ENCODE results near the gene ZNF185. TPM values are rescaled to one million over a fixed set of nuclear protein-coding genes. Genes with fewer than 3 reads are reported as not detected.
A peak's percentile ranks its signal among the peaks of the same experiment; 100 is the strongest.

Gene ZNF185
- 0.37 and 0.81 TPM in 2 replicates for total RNA-seq (2013; cell fraction: nucleolus; rRNA removed)
- total RNA-seq (2014; rRNA removed), result 0.56 and 0.71 TPM in 2 replicates
- total RNA-seq (2014; rRNA removed; fragmentation: Illumina TruSeq; extraction: Trizol), result 0.54 and 0.55 TPM in 2 replicates
- 0.51 and 0.69 TPM in 2 replicates for total RNA-seq (2021)
- 0.35 TPM for polyA plus RNA-seq (2011; ENCODE audit: low read depth)
- 1.3 and 1.6 TPM in 2 replicates for polyA plus RNA-seq (2011; rRNA removed)
- polyA plus RNA-seq (2011; cell fraction: cytosol; rRNA removed), result 1.0 and 1.2 TPM in 2 replicates
- polyA plus RNA-seq (2011; cell fraction: nucleus; rRNA removed), result 1.1 and 1.3 TPM in 2 replicates
- 0.32 and 0.58 TPM in 2 replicates for polyA plus RNA-seq (2012)
- 0.46 and 0.85 TPM in 2 replicates for polyA plus RNA-seq (2014; fragmentation: Illumina TruSeq; extraction: Trizol)
- polyA plus RNA-seq (2014; fragmentation: Nextera tagmentation; extraction: Ambion mirVana), result under 1 TPM; 0.23 to 0.27 TPM
- polyA plus RNA-seq (2014; rRNA removed), result 0.51 and 0.74 TPM in 2 replicates
- under 1 TPM; 0.71 to 0.97 TPM for polyA plus RNA-seq (2016; fragmentation: Nextera tagmentation; extraction: Ambion mirVana)
- polyA minus RNA-seq (2011; rRNA and poly(A)+ RNA removed), result 0.93 and 1.2 TPM in 2 replicates
- polyA minus RNA-seq (2011; cell fraction: cytosol; rRNA and poly(A)+ RNA removed), result 0.27 and 0.62 TPM in 2 replicates
- 0.24 and 0.38 TPM in 2 replicates for polyA minus RNA-seq (2011; cell fraction: nucleus; rRNA and poly(A)+ RNA removed)
- percentile 26 among the genes with signal in this experiment for Bru-seq, nascent RNA
- BruChase-seq, experiment 1, labeled RNA remaining after a 6-hour chase, result percentile 19 among the genes with signal in this experiment
- BruChase-seq, experiment 2, labeled RNA remaining after a 2-hour chase, result percentile 16 among the genes with signal in this experiment
- long read RNA-seq, experiment 1, result 0 reads
- long read RNA-seq, experiment 2, result 0 reads

GRCh38 chrX:152897222-152898131, at the start of gene ZNF185:
TSS of gene ZNF185 (plus strand) at chrX:152898067. CDS start at chrX:152914490, 16,423 bp downstream.
- no peak within 1 kb of the TSS for H3K9ac ChIP-seq (ENCODE audit: control insufficient read depth, insufficient read depth, low read length)
- no peak for ATAC-seq
- no peaks in the 10 kb centered on the region for H3K79me2 ChIP-seq (ENCODE audit: control insufficient read depth, insufficient read depth, low read length)
- H3K4me3 ChIP-seq, result no peak within 1 kb of the TSS
- no peak for DNase-seq (ENCODE audit: low read depth, low spot score)
- H3K4me2 ChIP-seq (ENCODE audit: control insufficient read depth, insufficient read depth), result no peak within 1 kb of the TSS
- no peaks in the 10 kb centered on the region; a peak in 1 of 4 replicates for H3K27me3 ChIP-seq (replicated peaks in 1 of 2; ENCODE audit: control insufficient read depth in 2 of 2, insufficient read depth in 2 of 2, low read length in 1 of 2)
- TF ChIP-seq ETV6 (conservative IDR thresholded peaks at IDR 0.05 in 1 of 2, IDR thresholded peaks at IDR 0.05 in 1 of 2; ENCODE audit: borderline replicate concordance in 1 of 2, low read depth in 1 of 2) (no peak), KLF5 (IDR thresholded peaks at IDR 0.05; ENCODE audit: partially characterized antibody) (no peak), RUNX3 (IDR thresholded peaks at IDR 0.05; ENCODE audit: low read length) (no peak), NFXL1 (IDR thresholded peaks at IDR 0.05; ENCODE audit: borderline replicate concordance) (no peak), SMAD5 (IDR thresholded peaks at IDR 0.05; ENCODE audit: low read depth) (no peak), NKRF (conservative IDR thresholded peaks at IDR 0.05) (no peak), KDM1A (IDR thresholded peaks at IDR 0.05; ENCODE audit: borderline replicate concordance) (no peak), LARP7 (IDR thresholded peaks at IDR 0.05) (no peak), SIX5 (IDR thresholded peaks at IDR 0.05; ENCODE audit: low read depth, low read length, severe bottlenecking) (no peak), ZBTB11 (CRISPR knock-in tag; IDR thresholded peaks at IDR 0.05) (no peak), MTA2 (IDR thresholded peaks at IDR 0.05; ENCODE audit: low read depth) (no peak), HDGF (IDR thresholded peaks at IDR 0.05) (no peak), HSF1 (IDR thresholded peaks at IDR 0.05; ENCODE audit: low read depth, low read length) (no peak)
- no peak within 1 kb of the TSS for H3K27ac ChIP-seq (ENCODE audit: control insufficient read depth, insufficient read depth)
- WGBS (ENCODE audit: insufficient coverage, insufficient replicate concordance, low lambda C conversion rate, missing lambda C conversion rate), result 36% methylated on average over 37 of the region's 64 CpGs
- ChIA-PET POLR2A (no interaction called here), RAD21 (ENCODE audit: unreplicated experiment) (no interaction called here), CTCF (interaction anchor here (0.6 kb wide), 1 partner anchor 131 kb away, joined by 3 read pairs; no protein-coding TSS in a partner anchor), SMC1A (ENCODE audit: uncharacterized antibody, unreplicated experiment) (no interaction called here)
- H3K4me1 ChIP-seq (ENCODE audit: control insufficient read depth, insufficient read depth, low read length), result no peaks in the 10 kb centered on the region
- intact Hi-C loops (cut with micrococcal nuclease; ENCODE audit: unreplicated experiment), result no loop called here
- FAIRE-seq, result no peak
- H4K20me1 ChIP-seq (ENCODE audit: control insufficient read depth, insufficient read depth), result no peaks in the 10 kb centered on the region
- in situ Hi-C loops (cut with MboI), result no loop called here
- H3K9me3 ChIP-seq (replicated peaks; ENCODE audit: control insufficient read depth, insufficient read depth, low read length), result no peaks in the 10 kb centered on the region
- no peaks in the 10 kb centered on the region for H3K36me3 ChIP-seq (ENCODE audit: control insufficient read depth in 2 of 2, insufficient read depth in 2 of 2, low read length in 1 of 2)
- no peak within 1 kb of the TSS for H2AFZ ChIP-seq (ENCODE audit: control insufficient read depth, low read depth, low read length)
- BruUV-seq (replicated peaks), result no TSS peak

All from GM12878 (cell line).